Omental fat pad (tissue), 4 donors: ENCODE measurements around the gene SH3D19. TPM values are rescaled to one million over a fixed set of nuclear protein-coding genes. Genes with fewer than 3 reads are reported as not detected.
A peak's percentile ranks its signal among the peaks of the same experiment; 100 is the strongest.
"Not testable (repeated sequence)": the region's sequence is repeated elsewhere in the genome, so short reads cannot be mapped to it uniquely, and the experiment has no call there.

ENCODE experiments used
- ATAC-seq: fragments of 150-250 bp; one replicate; pipeline ENCODE4 v1.9.1; 2016; ENCODE audit warnings: mild to moderate bottlenecking, moderate library complexity; ENCODE audit not compliant: low FRiP score
- DNase-seq: peaks from one replicate; pipeline ENCODE4 v3.0.0-alpha.2; 2019; ENCODE audit warnings: low spot score
- CTCF ChIP-seq, 3 donors: fragments of 450-650 bp; IDR thresholded peaks; one replicate each; pipeline ENCODE4 v1.5.1; 2016 to 2017; ENCODE audit warnings: antibody characterized with exemption in 3 of 3, mild to moderate bottlenecking in 3 of 3, moderate library complexity in 2 of 3
- total RNA-seq, 4 donors: library from RNA; depleted of rRNA; stranded (reverse); fragments of >200 nt; gene quantifications; one replicate each; pipeline ENCODE4 v1.1.0, GENCODE V29; 2016

Gene SH3D19
- total RNA-seq, 4 donors from 2014 or later: 161 to 226 (median 191) TPM

DNA sequence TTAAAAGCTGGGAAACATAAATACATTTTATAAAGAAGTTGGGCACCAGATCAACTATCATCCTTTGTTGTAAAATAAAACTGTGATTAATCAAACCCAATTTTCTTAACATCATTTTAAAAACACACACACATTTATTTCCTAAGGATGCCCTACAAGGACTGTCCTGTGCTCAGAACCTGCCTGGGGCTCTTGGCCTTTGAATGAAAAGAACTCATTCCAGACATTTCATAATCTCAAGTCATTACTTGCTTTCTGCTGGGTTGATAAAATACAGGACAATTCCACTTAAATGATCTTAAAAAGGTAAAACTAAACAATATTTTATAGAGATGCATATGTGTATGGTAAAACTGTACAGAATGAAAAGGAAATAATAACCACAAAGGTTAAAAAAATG is 2.8 kb downstream of the SH3D19 start:
- DNase-seq (no peak), ATAC-seq (no peak)
- no peak for TF ChIP-seq CTCF (IDR thresholded peaks at IDR 0.05)

GRCh38 chr4:151322161-151322560 is 3.2 kb downstream of the SH3D19 start:
- not testable (repeated sequence) for DNase-seq, ATAC-seq

- DNase-seq (no peak), ATAC-seq (no peak)
- TF ChIP-seq CTCF (IDR thresholded peaks at IDR 0.05): no peak
Observed at GRCh38 chr4:151321586-151321985, 3.8 kb downstream of the SH3D19 start.

GRCh38 chr4:151319490-151319889 is 5.9 kb downstream of the SH3D19 start:
- ATAC-seq (no peak), DNase-seq (no peak)
- no peak for TF ChIP-seq CTCF (IDR thresholded peaks at IDR 0.05)

DNA sequence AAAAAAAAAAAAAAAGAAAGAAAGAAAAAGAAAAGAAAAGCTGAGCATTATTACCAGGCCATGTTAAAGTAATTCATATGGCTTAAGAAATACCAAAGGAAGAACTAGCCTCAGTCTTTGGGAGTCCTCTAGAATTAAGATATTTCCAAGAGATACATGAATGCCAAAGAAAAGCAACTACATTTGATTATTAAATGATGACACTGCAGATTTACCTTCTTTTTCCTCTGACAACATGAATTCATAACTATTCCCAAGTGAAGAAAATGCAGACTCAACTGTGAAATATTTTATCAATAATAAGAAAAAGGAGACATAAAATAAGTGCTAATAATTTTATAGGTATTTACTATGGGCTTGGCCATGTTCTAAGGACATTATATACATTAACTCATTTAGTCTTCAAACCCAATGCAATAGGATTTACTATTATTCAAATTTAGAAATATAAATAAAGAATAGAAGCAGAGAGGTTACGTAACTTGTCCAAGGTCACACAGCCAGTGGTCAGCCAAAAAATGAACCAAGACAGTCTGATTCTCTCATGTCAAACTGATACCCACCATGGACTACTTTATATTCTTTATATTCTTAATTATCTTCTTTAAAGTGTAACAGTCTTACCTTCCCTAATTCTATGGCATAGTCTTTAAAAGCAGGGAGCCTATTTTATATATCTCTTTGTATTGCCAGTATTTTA is 6.9 kb downstream of the SH3D19 start:
- ATAC-seq (no peak), DNase-seq (no peak)
- TF ChIP-seq CTCF (IDR thresholded peaks at IDR 0.05): no peak

DNA sequence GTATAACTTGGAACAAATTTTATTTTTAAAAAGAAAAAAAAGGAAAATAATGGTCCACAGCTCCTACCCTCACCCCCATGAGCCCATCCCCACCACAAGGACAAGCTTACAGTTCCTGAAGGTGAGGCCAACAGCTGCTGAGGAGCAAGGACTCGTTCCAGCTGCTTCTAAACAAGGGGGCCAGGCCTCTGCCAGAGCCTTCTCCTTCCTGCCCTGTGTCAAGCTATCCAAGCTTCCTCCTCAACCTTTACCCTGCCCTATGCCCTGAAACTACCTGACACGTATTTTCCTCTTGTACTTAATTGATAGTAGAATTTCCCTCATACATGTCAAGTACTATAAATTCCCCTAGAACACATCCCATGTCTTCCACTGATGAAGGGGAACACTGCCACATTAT is 8.8 kb downstream of the SH3D19 start:
- TF ChIP-seq CTCF (IDR thresholded peaks at IDR 0.05): no peak

DNA sequence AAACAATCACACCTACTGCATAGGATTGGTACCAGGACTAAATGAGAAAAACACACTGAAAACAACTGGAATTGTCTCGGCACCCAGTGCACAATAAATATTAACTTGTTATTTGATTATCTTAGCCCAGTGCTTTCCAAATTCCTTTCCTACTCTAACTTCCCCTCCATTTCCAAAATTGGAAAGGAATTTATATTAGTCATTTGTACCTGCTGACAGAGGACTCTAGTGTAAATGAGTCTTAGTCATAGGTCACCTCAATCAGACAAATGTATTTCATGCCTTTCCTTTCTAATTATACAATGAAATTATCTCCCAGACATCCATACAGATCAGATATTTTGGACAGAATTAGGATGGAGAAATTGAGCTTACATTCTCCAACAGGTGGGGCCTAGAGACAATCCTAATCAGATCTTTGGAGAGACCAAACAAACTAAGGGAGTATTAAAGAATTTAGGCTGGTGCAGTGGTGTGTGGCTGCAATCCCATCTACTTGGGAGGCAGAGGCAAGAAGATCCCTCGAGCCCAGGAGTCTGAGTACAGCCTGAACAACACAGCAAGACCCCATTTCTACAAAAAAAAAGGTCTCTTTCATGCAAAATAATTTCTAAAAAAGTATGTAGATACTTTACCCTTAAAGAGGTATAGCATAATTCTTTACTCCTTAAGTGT is 10.1 kb downstream of the SH3D19 start:
- ATAC-seq: peak; percentile 89
- no peak for TF ChIP-seq CTCF (IDR thresholded peaks at IDR 0.05)
- DNase-seq: no peak

More for the DNA sequence above, 8.8 kb downstream of the SH3D19 start:
- DNase-seq (no peak), ATAC-seq (no peak)
